Suppressor macrophage (primary cell): Measurements from ENCODE around the gene C1QL4.
A peak's percentile ranks its signal among the peaks of the same experiment; 100 is the strongest.
"Not testable (repeated sequence)": the region's sequence is repeated elsewhere in the genome, so short reads cannot be mapped to it uniquely, and the experiment has no call there.

ENCODE experiments used
- DNase-seq, 4 experiments: peaks; one replicate each; pipeline ENCODE4 v3.0.0-alpha.2; 2020 to 2022
- total RNA-seq, 17 experiments: gene quantifications; one replicate each; lab custom pipeline; 2026; ENCODE audit warnings: mixed read lengths in 6 of 17, inconsistent platforms in 3 of 17; lab: John Stamatoyannopoulos, UW

C1QL4 gene
- 0 to 0.88 (median 0) reads per million in 17 experiments for total RNA-seq

DNA sequence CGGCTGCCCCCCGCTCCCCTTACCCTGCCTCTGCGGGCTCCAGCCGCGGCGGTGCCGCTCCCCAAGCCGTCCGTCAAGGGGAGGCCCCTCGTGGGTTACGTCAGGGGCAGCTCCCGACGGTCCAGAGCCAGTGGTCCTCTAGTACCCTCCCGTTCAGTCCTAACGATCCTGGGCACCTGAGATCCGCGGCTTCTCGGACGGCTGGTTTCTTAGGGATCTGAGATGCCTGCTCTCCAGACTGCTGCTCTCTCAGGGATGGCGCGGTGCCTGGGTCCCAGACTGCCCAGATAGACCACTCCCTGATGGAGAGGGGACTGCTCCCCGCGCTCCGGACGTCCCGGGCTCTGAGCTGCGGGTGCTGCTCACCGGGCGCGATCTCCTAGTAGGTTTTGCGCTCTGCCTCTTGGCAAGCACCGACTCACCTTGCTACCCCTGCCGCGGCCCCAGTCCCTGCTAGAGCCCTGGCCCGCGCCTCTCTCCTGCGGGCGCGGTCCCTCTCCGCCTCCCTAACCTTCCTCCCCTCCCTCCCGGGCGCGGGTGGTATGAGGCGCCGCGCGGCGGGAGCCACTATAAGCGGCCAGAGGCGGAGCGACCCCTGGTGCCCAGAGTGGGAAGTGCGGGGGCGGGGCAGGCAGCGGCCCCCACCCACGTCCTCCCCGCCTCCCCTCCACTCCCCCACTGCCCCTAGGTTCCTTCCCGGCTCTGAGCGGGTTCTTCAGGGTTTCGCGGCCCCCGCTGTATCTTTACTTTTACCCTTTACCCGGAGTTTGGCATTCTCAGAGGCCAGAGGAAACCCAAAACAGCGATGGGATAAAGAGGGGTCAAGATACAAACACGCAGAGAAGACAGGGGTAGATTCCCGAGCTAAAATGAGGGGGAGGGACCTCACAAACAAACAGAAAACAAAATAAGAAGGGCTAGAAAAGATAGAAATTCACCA, at the start of gene C1QL4:
Gene C1QL4, minus strand, starts transcription at position 544 of the 940 bp plus-strand sequence. CDS start 711 bp downstream, outside the sequence.
- DNase-seq: peak; percentile 73 to 90 (median 84)

DNA sequence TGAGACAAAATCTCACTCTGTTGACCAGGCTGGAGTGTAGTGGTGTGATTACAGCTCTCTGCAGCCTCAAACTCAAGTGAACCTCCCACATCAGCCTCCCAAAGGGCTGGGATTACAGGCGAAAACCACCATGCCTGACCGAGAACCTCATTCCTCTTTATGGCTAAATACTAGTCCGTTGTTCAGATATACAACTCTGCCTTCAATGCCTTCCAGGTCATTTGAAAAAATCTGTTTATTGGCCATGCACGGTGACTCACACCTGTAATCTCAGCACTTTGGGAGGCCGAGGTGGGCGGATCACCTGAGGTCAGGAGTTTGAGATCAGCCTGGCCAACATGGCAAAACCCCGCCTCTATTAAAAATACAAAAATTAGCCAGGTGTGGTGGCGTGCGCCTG, 43.2 kb upstream of the C1QL4 start:
- DNase-seq: not testable (repeated sequence)

DNA sequence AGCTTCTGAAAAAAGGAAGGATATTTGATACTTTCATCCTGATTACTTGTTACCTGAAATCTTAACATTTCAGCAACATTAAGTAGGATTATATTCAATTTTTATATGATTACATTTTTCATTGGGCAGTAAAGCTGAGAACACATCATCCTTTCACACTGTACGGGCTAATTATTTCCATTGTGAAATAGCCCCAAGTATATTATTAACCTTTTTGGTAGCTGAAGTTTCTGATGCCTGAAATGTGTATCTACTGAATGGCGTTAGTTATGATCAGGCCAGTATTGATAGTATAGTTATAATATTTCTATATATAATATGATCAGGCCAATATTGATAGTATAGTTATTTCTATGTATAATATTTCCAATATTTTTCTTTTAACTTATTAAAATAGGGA, 40.4 kb upstream of the C1QL4 start:
- DNase-seq: no peak

DNA sequence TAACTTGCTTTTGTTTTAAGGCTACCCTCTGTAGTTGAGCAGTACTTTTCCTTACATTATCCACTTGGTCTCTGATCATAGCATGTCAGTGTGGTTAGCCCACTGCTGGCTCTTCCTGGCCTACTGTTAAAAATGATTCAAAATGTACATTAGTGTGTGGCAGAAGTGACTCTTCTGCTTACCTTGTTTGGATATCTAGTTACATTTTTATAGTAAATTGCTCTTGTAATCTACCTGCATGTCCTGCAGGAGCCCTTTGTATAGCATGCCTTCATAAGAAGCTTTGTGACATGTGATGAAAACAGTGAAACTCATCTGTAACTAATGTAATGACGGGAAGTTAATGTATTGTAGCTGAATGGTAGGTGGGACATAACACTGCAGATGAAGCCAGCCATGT, 38.4 kb upstream of the C1QL4 start:
- DNase-seq: no peak

DNA sequence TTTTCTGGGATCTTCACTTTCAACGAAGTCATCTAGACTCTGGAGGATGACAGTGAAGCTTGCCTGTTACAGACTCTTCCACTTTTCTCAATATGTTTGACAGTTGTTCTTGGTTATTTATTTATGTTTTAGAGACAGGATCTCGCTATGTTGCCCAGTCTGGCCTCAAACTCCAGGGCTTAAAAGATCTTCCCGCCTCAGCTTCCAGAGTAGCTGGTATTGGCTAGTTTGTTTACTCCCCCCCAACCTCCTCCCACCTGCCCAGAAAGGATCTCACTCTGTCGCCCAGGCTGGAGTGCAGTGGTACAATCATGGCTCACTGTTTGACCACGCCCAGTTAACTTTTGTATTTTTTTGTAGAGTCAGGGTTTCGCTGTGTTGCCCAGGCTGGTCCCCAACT, 33.6 kb upstream of the C1QL4 start:
- no peak for DNase-seq

DNA sequence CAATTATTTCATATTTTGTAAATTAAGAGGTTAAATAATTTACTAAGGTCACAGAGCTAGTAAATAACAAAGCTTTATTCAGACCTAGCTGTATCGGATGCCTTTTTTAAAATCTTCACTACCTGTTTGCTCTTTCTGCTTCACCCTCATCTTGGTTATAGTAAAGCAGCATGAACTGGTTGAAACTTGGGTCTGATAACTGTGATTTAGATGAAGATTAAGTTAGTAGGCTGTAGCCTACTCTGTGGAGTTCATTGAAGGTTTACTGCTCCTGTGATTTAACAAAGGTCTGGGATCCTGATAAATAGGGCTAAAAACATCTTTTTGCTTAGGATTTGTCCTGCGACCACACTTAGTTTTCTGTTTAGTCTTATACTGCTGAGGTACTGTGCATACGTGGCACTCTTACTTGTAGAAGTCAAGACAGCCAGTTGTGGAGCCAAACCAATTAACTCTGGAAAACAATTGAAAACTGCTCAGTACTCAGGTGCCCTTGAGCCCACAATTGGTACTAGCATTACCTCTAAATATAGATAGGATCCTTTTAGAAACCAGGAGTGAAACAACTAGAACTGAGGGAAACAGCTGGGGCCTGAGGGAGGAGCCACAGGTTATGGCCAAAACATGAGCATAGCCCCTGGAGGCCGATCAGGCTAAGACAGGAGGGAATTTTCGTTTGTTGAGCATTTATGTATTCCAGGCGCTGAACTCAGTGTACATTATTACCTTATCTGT, 32.6 kb upstream of the C1QL4 start:
- peak; percentile 26 to 64 (median 50) for DNase-seq

DNA sequence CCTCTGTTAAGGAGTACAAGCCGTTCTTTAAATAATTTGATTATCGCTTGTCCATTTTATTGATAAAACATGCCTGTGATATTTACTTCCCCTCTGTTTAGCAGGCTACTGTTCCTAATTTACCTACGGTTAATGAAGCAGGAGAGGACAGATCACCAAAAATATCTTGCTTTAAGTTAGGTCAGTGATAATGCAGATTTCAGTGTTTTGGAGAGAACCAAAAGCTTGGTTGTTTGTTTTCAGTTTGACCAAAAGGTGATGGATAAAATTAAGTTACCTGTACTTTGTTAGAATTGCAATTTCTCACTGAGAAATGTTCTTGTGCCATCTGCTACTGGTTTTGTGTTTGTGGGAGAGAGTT, 31.2 kb upstream of the C1QL4 start:
- DNase-seq: no peak

DNA sequence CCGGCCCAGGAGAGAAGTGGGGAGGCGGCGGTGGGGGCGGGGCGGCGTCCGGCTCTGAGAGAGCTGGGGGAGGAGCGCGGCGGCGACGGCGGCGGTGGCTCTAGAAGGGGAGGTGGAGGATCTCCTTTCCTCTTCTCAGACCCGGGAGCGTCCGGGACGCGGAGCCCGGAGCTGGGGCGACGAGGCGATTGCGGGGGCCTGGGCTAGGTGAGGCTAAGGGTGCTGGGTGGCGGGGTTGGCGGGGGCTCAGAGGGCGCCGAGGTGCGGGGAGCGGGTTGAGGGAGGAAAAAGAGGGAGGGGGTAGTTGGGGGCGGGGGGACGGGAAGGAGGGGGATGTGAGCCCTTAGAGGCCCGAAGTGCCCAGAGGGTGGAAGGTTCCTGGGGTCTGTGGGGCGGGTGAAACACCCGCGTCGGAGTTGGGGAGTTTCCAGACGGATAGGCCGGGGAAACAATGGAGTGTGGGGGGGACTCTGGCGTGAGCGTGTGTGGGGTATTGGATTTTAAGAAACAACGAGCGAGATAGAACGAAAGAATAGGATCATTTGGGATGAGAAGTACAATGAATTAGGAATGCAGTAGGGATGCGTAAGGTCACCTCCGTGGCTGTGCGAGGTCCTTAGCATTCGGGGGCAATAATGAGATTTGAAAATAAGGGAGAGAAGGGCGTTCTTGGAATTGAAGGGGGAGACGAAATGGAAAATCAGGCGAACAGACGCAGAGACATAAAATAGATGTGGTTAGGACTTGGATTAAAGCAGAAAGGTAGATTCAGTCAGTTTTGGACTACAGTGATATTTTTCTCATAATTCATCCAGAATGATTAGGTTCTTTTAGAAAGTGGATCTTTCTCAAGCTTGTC, 30.6 kb upstream of the C1QL4 start, which contains the start of gene SPATS2:
Gene SPATS2, plus strand, starts transcription at position 82 of the 859 bp plus-strand sequence. CDS start 93,551 bp downstream, outside the sequence.
- peak in 1 of 4 experiments; percentile 36 for DNase-seq

DNA sequence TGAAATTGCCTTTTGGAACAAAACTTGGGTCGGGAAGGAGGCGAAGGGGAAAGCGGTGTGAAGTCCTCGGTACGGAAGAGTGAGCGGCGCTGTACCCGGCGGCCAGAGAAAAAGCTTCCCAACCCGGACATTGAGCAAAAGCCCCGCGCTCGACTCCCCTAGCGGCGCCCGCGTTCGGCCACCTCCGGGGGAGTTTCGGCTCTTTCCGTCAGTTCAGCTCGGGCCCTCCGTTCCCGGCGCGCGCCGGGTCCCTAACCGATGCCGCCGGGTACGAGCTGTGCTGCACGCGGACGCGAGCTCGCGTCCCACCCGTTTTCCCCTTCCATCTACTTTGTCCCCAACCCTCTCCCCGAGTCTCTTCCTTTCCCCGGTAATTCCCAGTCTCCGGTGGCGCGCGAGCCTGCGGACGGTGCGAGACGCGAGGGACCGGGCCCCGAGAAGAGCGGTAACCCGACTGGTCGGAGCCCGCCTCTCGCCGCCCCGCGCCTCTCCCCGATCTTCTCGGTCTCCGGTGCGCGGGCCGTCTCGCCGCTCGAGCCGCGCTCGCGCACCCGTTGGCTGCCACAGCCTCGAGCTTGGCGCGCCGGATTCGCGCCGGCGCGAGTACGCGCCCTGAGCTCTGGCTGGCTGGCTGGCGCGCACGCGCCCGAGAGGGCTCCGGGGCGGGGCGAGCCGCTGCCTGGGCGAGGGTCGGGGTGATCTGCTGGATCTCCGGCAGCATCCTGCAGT, 29.8 kb upstream of the C1QL4 start:
- peak; percentile 93 to 97 (median 94) for DNase-seq

DNA sequence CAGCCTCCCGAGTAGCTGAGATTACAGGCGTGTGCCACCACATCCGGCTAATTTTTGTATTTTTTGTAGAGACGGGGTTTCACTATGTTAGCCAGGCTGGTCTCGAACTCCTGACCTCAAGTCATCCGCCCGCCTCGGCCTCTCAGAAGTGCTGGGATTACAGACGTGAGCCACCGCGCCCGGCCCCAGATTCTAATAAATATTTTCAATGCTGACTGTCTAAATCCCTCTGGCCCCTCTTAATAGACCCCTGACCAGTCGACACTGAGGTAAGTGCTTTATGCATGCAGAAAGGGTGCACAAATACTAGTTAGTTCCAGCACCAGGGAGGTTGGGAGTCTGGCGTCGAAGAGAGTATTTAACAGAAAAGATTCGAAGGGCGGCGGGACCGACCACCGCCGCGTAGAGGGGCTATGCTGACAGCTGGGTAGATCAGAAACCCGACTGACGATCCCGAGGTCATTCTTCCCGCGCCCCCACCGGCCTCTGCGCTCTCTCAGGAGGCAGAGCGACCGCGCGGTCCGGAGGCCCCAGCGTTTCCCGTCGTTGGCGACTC, 29.2 kb upstream of the C1QL4 start:
- DNase-seq: no peak

DNA sequence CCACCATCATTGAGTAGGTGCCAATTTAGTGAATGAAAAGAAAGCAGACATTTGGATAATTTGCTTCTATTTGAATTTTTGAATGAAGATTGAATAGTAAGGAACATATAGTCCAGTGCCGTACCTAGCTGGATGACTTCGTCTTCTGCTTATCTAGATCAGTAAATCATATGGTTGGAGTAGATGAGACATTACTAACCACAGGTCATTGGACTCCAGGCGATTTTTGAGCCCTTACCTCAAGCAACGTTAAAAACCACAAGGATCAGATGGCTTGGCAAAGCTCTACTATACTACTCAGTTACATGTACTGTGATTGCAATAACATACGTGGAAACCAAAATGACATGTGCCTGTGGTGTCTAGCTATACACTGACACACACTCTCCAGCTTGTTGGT, 28.6 kb upstream of the C1QL4 start:
- DNase-seq: peak in 3 of 4 experiments; percentile 21 to 48 (median 34)

DNA sequence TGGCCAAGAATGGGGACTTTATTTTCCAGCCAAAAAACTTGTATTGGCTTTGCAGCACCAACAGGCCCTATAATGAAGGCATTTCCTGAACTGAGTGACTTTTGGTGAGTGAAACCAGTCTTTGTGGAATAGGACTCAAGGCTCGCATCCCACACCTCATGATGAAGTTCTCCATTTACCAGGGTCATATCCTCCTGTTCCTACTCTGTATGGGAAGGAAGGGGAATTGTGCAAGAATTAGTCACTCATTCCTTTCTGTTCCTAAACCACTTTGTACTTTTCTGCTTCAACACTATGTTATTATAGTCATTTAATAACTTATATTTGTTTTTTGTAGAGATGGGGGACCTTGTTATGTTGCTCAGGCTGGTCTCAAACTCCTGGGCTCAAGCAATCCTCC, 28.0 kb upstream of the C1QL4 start:
- peak; percentile 80 to 95 (median 89) for DNase-seq

DNA sequence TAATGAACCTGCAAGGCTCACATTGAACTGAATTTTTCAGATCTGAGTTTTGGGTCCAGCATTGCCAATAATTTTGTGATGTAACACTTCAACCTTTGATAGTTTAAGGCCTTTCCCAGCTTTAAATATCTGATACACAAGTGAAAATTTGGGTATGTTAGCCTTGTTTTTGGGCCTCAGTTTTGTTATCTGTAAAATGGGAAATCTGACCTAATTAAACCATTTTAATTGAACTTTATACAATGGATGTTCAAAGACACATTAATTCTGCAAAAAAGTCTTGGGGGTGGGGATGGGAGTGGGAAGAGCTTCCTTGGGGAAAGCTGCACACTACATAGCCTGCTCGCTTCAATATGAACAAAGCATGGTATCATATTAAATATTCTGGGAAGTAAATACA, 25.1 kb upstream of the C1QL4 start:
- DNase-seq: no peak

DNA sequence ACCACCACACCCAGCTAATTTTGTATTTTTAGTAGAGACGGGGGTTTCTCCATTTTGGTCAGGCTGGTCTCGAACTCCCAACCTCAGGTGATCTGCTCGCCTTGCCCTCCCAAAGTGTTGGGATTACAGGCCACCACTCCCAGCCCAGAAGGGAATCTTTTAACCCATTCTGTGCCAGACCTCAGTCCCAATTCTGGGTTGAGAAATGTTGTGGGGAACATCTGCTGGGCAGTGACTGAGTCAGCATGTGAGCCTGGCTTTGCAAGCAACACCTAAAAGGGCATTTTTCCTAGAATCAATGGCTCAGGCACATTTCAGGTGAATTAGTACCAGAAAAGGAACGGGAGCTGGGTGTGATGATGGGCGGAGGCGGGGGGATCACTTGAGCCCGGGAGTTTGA, 22.7 kb upstream of the C1QL4 start:
- DNase-seq: no peak

DNA sequence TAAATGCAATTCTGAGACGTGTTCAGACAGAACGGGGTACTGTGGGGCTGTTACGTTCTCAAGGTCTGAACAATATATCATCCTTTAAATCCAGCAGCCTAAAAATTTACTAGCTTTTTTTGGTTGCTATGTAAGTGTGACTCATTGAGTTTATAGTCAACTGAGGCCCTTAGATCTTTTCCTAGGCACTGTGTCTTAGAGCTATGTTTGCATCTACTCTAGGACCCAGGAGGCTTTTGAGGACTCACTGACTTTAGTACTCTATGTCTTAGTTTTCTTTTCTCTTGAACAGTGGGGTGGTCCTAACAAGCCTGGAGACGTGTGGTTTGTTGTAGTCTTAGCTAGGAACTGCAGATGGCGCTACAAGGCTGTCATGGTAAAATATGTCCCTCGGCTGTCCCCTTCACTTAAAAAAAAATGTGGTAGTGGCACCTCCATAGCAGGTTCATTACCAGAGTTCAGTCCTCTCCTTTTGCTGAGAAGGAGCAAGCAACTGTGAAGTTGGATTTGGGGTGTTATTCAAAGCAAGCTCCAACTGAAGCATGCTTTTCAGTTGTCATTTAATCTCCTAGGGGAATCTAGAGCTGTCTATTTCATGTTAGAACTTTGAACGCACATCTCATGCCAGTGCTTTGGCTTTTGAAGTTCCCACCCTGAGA, 21.6 kb upstream of the C1QL4 start:
- peak; percentile 70 to 84 (median 74) for DNase-seq

DNA sequence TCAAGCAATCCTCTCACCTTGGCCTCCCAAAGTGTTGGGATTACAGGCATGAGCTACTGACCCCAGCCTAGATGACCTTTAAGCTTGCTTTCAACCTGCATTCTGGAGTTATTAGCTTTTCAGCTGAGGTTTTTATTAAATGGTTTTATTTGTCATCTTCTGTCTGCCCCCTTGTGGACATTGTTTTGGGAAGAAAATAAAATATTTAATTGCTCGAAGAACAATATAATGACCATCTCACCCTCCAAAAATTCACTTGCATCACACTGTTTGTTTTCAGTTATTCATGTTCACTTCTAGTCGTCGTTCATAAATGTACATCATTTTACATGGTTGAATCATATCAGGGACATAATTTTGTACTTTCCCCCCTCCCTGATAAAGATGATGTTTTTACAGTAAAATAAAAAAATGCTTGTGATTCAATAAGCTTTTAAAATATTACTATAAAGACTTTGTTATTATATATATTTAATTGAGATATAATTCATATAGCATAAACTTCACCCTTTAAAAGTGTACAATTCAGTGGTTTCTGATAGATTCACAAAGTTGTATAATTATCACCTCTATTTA, 20.2 kb upstream of the C1QL4 start:
- peak in 3 of 4 experiments; percentile 47 to 78 (median 62) for DNase-seq

DNA sequence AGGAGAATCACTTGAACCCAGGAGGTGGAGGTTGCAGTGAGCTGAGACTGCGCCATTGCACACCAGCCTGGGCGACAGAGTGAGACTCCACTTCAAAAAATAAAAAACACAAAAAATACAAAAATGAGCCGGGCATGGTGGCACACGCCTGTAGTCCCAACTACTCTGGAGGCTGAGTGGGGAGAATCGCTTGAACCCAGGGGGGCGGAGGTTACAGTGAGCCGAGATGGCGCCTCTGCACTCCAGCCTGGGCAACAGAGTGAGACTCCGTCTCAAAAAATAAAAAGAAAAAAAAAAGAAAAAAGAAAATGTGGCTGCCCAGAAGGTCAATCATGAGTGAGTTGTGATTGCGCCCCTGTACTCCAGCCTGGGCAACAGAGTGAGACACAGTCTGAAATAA, 18.9 kb upstream of the C1QL4 start:
- no peak for DNase-seq

DNA sequence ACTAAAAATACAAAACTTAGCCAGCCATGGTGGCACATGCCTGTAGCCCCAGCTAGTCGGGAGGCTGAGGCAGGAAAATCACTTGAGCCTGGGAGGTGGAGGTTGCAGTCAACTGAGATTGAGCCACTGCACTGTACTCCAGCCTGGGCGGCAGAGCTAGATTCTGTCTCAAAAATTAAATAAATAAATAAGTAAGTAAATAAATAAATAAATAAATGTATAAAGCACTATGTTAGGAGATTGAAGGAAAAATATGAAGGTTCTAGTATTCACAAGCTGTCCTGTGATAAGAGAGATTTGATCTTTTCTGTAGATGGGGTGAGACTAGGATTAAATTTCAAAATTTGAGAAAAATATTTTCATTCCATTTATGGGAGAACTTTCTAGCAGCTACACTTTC, 15.4 kb upstream of the C1QL4 start:
- DNase-seq: no peak

DNA sequence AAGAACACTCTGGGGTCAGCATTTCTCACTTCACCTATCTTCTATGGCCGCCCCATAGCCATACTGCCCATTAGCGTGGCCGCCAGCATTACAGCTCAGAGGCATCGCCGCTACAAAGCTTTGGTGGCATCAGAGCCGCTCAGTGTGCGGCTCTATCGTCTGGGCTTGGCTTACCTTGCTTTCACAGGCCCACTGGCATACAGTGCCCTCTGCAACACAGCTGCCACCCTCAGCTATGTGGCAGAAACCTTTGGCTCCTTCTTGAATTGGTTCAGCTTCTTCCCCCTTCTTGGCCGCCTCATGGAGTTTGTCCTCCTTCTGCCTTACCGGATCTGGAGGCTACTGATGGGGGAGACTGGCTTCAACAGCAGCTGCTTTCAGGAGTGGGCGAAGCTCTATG, 12.3 kb upstream of the C1QL4 start:
- no peak for DNase-seq

DNA sequence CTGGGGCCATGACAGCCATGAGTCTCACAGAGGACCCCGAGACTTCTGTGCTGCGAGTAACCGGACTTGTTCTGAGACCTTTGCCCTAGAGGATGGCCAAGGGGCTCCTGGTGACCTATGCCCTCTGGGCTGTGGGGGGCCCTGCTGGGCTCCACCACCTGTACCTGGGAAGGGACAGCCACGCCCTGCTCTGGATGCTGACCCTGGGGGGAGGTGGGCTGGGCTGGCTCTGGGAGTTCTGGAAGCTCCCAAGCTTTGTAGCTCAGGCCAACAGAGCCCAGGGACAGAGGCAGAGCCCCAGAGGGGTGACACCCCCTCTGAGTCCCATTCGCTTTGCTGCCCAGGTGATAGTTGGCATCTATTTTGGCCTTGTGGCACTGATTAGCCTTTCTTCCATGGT, 11.8 kb upstream of the C1QL4 start:
- no peak for DNase-seq
